ENCODE results near the gene CDH26. TPM values are rescaled to one million over a fixed set of nuclear protein-coding genes. Genes with fewer than 3 reads are reported as not detected.

CDH26 gene
- total and polyA plus RNA-seq, 2 experiments from 2014 or later: not detected

GRCh38 chr20:59932616-59933295 is 25.5 kb upstream of the CDH26 start:
- TF ChIP-seq EZH2phosphoT487 (IDR thresholded peaks at IDR 0.05; ENCODE audit: insufficient read depth, low read depth) (no peak), EZH2 (IDR thresholded peaks at IDR 0.05; ENCODE audit: insufficient read depth, poor library complexity, severe bottlenecking) (no peak)
- Histone ChIP-seq H3K4me2 (ENCODE audit: unreplicated experiment) (no peak overlapping the region), H3K4me1 (ENCODE audit: insufficient read depth) (peaks cover 14% of the 10 kb centered on the region), H3K4me3 (no peak overlapping the region), H3F3A (ENCODE audit: insufficient read depth) (peaks cover under 1% of the 10 kb centered on the region), H3K79me2 (ENCODE audit: insufficient read depth) (peaks cover 20% of the 10 kb centered on the region), H3K27ac (no peak overlapping the region), H4K20me1 (ENCODE audit: insufficient read depth) (no peaks in the 10 kb centered on the region; the same call in 1 of the 2 replicates), H3K9me3 (ENCODE audit: low read depth) (no peaks in the 10 kb centered on the region), H3K27me3 (replicated peaks; ENCODE audit: insufficient read depth) (no peaks in the 10 kb centered on the region), H2AFZ (no peak overlapping the region), H3K9ac (no peak overlapping the region), H3K36me3 (ENCODE audit: low read depth) (no peaks in the 10 kb centered on the region), H3K9me2 (ENCODE audit: insufficient read depth) (no peaks in the 10 kb centered on the region)
- in situ Hi-C loops (cut with MboI): no loop called here
- DNase-seq: no peak
- WGBS, 2 experiments (ENCODE audit: low coverage in 1 of 2, low lambda C conversion rate in 2 of 2, missing lambda C conversion rate in 2 of 2): 92 to 94% methylated on average over 34 to 72 of the region's 72 CpGs

- H3K27ac ChIP-seq: no peak within 1 kb of the TSS
- H3K79me2 ChIP-seq (ENCODE audit: insufficient read depth): peaks cover 23% of the 10 kb centered on the region
- 37 to 45% methylated on average over 16 to 45 of the region's 65 CpGs for WGBS, 2 experiments (ENCODE audit: low coverage in 1 of 2, low lambda C conversion rate in 2 of 2, missing lambda C conversion rate in 2 of 2)
- in situ Hi-C loops (cut with MboI): no loop called here
- no peaks in the 10 kb centered on the region for H3K9me2 ChIP-seq (ENCODE audit: insufficient read depth)
- TF ChIP-seq EZH2phosphoT487 (IDR thresholded peaks at IDR 0.05; ENCODE audit: insufficient read depth, low read depth) (no peak), EZH2 (IDR thresholded peaks at IDR 0.05; ENCODE audit: insufficient read depth, poor library complexity, severe bottlenecking) (no peak)
- H3K4me3 ChIP-seq: peak within 1 kb of the TSS; percentile 75
- peak within 1 kb of the TSS; percentile 79 for H2AFZ ChIP-seq
- H3F3A ChIP-seq (ENCODE audit: insufficient read depth): peaks cover 6% of the 10 kb centered on the region
- H3K9ac ChIP-seq: peak within 1 kb of the TSS; percentile 55
- DNase-seq: peak; percentile 61
- H4K20me1 ChIP-seq (ENCODE audit: insufficient read depth): no peaks in the 10 kb centered on the region; the same call in 1 of the 2 replicates
- no peaks in the 10 kb centered on the region for H3K27me3 ChIP-seq (replicated peaks; ENCODE audit: insufficient read depth)
- peaks cover 20% of the 10 kb centered on the region for H3K4me1 ChIP-seq (ENCODE audit: insufficient read depth)
- H3K4me2 ChIP-seq (ENCODE audit: unreplicated experiment): peak within 1 kb of the TSS; percentile 81
- no peaks in the 10 kb centered on the region for H3K36me3 ChIP-seq (ENCODE audit: low read depth)
- H3K9me3 ChIP-seq (ENCODE audit: low read depth): no peaks in the 10 kb centered on the region
Observed at GRCh38 chr20:59933296-59933848, 24.9 kb upstream of the CDH26 start, which contains the start of gene SYCP2. SYCP2 (minus strand) TSS chr20:59933637; CDS start chr20:59922413, 11,224 bp downstream.

- Histone ChIP-seq H3K4me2 (ENCODE audit: unreplicated experiment) (peak overlapping the region; percentile 81), H3K27me3 (replicated peaks; ENCODE audit: insufficient read depth) (no peaks in the 10 kb centered on the region), H3K4me3 (peak overlapping the region; percentile 75), H3K9ac (peak overlapping the region; percentile 55), H3K4me1 (ENCODE audit: insufficient read depth) (peaks cover 25% of the 10 kb centered on the region), H2AFZ (peak overlapping the region; percentile 79), H3K27ac (no peak overlapping the region), H4K20me1 (ENCODE audit: insufficient read depth) (no peaks in the 10 kb centered on the region; the same call in 1 of the 2 replicates), H3F3A (ENCODE audit: insufficient read depth) (peaks cover 11% of the 10 kb centered on the region), H3K9me3 (ENCODE audit: low read depth) (no peaks in the 10 kb centered on the region), H3K36me3 (ENCODE audit: low read depth) (no peaks in the 10 kb centered on the region), H3K9me2 (ENCODE audit: insufficient read depth) (no peaks in the 10 kb centered on the region), H3K79me2 (ENCODE audit: insufficient read depth) (peaks cover 23% of the 10 kb centered on the region)
- peak; percentile 87 for DNase-seq
- in situ Hi-C loops (cut with MboI): no loop called here
- 3 to 5% methylated on average over 58 to 59 of the region's 59 CpGs for WGBS, 2 experiments (ENCODE audit: low coverage in 1 of 2, low lambda C conversion rate in 2 of 2, missing lambda C conversion rate in 2 of 2)
- TF ChIP-seq EZH2phosphoT487 (IDR thresholded peaks at IDR 0.05; ENCODE audit: insufficient read depth, low read depth) (no peak), EZH2 (IDR thresholded peaks at IDR 0.05; ENCODE audit: insufficient read depth, poor library complexity, severe bottlenecking) (no peak)
Observed at GRCh38 chr20:59933849-59934585, 24.2 kb upstream of the CDH26 start.

GRCh38 chr20:59935457-59936185 is 22.6 kb upstream of the CDH26 start:
- H3K27me3 ChIP-seq (replicated peaks; ENCODE audit: insufficient read depth): no peaks in the 10 kb centered on the region
- no peak overlapping the region for H2AFZ ChIP-seq
- H3K79me2 ChIP-seq (ENCODE audit: insufficient read depth): peaks cover 23% of the 10 kb centered on the region
- no peaks in the 10 kb centered on the region; the same call in 1 of the 2 replicates for H4K20me1 ChIP-seq (ENCODE audit: insufficient read depth)
- no peak for TF ChIP-seq EZH2 (IDR thresholded peaks at IDR 0.05; ENCODE audit: insufficient read depth, poor library complexity, severe bottlenecking)
- no peaks in the 10 kb centered on the region for H3K9me2 ChIP-seq (ENCODE audit: insufficient read depth)
- no peaks in the 10 kb centered on the region for H3K9me3 ChIP-seq (ENCODE audit: low read depth)
- H3K36me3 ChIP-seq (ENCODE audit: low read depth): no peaks in the 10 kb centered on the region
- WGBS, 2 experiments (ENCODE audit: low coverage in 1 of 2, low lambda C conversion rate in 2 of 2, missing lambda C conversion rate in 2 of 2): 83 to 86% methylated on average over 8 of the region's 8 CpGs
- peaks cover 25% of the 10 kb centered on the region for H3K4me1 ChIP-seq (ENCODE audit: insufficient read depth)
- H3K4me3 ChIP-seq: no peak overlapping the region
- H3F3A ChIP-seq (ENCODE audit: insufficient read depth): peaks cover 11% of the 10 kb centered on the region
- no peak overlapping the region for H3K27ac ChIP-seq
- H3K9ac ChIP-seq: no peak overlapping the region
- in situ Hi-C loops (cut with MboI): no loop called here
- DNase-seq: no peak
- H3K4me2 ChIP-seq (ENCODE audit: unreplicated experiment): no peak overlapping the region

Data from GM23248 (cell line).